Measurements from ENCODE around the gene CREG2. TPM values are rescaled to one million over a fixed set of nuclear protein-coding genes. Genes with fewer than 3 reads are reported as not detected.

Gene CREG2
- total and polyA plus RNA-seq, 8 donors = 0.05 to 0.19 (median 0.12) TPM; not detected in 5

DNA sequence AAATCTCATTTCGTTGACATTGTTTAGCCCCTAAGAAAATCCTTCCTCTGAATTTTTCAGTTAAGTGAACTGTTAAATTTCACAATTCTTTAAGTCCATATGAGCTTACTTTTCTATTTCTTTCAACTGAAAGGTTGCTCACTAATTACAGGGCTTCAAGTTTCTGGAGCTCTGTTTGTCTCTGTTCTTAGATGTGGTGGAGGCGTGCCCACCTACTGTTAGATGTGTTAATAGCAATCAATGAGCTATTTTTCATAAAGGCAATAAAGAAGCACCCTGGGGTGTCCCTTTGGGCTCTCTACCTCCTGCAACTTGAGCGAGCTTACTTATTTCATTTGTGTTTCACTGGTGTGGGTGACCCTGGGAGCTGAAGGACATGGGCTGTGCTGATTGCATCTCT, 25.0 kb downstream of the CREG2 start:
- H3K4me3 ChIP-seq = no peak overlapping the region
- no peaks in the 10 kb centered on the region for H3K9me3 ChIP-seq
- FAIRE-seq = no peak
- TF ChIP-seq, protein P1, sequence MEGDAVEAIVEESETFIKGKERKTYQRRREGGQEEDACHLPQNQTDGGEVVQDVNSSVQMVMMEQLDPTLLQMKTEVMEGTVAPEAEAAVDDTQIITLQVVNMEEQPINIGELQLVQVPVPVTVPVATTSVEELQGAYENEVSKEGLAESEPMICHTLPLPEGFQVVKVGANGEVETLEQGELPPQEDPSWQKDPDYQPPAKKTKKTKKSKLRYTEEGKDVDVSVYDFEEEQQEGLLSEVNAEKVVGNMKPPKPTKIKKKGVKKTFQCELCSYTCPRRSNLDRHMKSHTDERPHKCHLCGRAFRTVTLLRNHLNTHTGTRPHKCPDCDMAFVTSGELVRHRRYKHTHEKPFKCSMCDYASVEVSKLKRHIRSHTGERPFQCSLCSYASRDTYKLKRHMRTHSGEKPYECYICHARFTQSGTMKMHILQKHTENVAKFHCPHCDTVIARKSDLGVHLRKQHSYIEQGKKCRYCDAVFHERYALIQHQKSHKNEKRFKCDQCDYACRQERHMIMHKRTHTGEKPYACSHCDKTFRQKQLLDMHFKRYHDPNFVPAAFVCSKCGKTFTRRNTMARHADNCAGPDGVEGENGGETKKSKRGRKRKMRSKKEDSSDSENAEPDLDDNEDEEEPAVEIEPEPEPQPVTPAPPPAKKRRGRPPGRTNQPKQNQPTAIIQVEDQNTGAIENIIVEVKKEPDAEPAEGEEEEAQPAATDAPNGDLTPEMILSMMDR (IDR thresholded peaks at IDR 0.05) = no peak
- H3K36me3 ChIP-seq = no peaks in the 10 kb centered on the region
- intact Hi-C loops (cut with DNase I) = no loop called here
- ATAC-seq = no peak
- no peak for DNase-seq
- H3K27ac ChIP-seq = no peak overlapping the region
- 75 to 82% methylated on average over 3 of the region's 3 CpGs for WGBS, 2 donors
- no peaks in the 10 kb centered on the region for H3K27me3 ChIP-seq
- H3K4me1 ChIP-seq = no peaks in the 10 kb centered on the region

DNA sequence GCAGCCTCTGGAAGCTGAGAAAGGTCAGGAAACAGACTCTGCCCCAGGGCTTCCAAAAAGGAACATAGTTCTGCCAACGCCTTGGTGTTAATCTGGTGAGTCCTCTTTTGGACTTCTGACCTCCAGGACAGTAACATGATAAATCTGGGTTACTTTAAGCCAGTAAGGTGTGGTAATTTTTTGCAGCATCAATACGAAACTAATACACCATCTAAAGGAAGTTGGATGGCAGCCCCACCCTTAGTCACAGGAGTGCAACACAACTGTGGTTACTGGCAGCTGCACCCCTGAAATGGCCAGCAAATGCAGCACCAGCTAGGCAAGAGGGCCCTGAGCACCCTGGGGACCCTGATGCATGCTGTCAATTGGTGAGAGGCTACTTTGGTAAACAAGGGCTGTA, 25.8 kb downstream of the CREG2 start:
- DNase-seq = no peak
- H3K4me1 ChIP-seq = no peaks in the 10 kb centered on the region
- intact Hi-C loops (cut with DNase I) = no loop called here
- ATAC-seq = no peak
- no peak overlapping the region for H3K27ac ChIP-seq
- H3K4me3 ChIP-seq = no peak overlapping the region
- no peaks in the 10 kb centered on the region for H3K27me3 ChIP-seq
- H3K36me3 ChIP-seq = no peaks in the 10 kb centered on the region
- no peaks in the 10 kb centered on the region for H3K9me3 ChIP-seq
- TF ChIP-seq, protein P1 (IDR thresholded peaks at IDR 0.05) = no peak
- WGBS, 2 donors = 59 to 63% methylated on average over 2 of the region's 2 CpGs
- no peak for FAIRE-seq

DNA sequence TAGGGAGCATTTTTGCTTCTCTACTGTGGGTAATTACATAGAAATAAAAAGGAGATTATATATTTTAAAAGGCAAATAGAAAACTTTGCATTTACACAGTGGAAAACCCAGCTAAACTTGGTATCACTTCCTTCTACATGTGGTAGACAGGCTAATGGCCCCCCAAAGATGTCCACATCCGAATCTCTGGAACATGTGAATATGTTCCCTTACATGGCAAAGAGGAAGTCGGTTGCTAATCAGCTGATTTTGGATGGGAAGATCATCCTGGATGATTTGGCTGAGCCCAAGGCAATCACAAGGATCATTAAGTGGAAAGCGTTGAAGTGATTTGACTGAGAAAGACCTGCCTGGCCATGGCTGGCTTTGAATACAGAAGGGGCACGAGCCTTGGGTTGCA, 26.2 kb downstream of the CREG2 start:
- 62 to 73% methylated on average over 4 of the region's 4 CpGs for WGBS, 2 donors
- H3K27ac ChIP-seq = no peak overlapping the region
- no peak for ATAC-seq
- H3K4me3 ChIP-seq = no peak overlapping the region
- no peaks in the 10 kb centered on the region for H3K9me3 ChIP-seq
- TF ChIP-seq, protein P1 (IDR thresholded peaks at IDR 0.05) = no peak
- H3K4me1 ChIP-seq = no peaks in the 10 kb centered on the region
- intact Hi-C loops (cut with DNase I) = no loop called here
- H3K36me3 ChIP-seq = no peaks in the 10 kb centered on the region
- no peaks in the 10 kb centered on the region for H3K27me3 ChIP-seq
- DNase-seq = no peak
- no peak for FAIRE-seq

DNA sequence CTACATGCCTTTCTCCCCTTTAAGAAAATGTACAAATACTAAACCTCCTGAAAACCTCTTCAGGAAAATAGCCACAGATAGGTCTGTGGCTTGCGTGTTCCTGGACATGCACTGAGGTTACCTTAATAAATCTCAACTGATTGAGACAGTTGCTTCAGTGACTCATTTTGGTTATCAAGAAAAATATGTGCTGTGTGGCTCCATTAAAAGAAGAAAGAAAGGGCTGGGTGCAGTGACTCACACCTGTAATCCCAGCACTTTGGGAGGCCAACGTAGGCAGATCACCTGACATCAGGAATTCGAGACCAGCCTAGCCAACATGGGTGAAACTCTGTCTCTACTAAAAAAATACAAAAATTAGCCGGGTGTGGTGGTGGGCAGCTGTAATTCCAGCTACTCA, 27.1 kb downstream of the CREG2 start:
- TF ChIP-seq, protein P1 (IDR thresholded peaks at IDR 0.05) = no peak
- H3K4me1 ChIP-seq = no peaks in the 10 kb centered on the region
- H3K27me3 ChIP-seq = no peaks in the 10 kb centered on the region
- intact Hi-C loops (cut with DNase I) = no loop called here
- no peak for DNase-seq
- H3K9me3 ChIP-seq = no peaks in the 10 kb centered on the region
- FAIRE-seq = no peak
- ATAC-seq = no peak
- no peak overlapping the region for H3K27ac ChIP-seq
- WGBS, 2 donors = 58 to 68% methylated on average over 4 of the region's 4 CpGs
- no peaks in the 10 kb centered on the region for H3K36me3 ChIP-seq
- no peak overlapping the region for H3K4me3 ChIP-seq

DNA sequence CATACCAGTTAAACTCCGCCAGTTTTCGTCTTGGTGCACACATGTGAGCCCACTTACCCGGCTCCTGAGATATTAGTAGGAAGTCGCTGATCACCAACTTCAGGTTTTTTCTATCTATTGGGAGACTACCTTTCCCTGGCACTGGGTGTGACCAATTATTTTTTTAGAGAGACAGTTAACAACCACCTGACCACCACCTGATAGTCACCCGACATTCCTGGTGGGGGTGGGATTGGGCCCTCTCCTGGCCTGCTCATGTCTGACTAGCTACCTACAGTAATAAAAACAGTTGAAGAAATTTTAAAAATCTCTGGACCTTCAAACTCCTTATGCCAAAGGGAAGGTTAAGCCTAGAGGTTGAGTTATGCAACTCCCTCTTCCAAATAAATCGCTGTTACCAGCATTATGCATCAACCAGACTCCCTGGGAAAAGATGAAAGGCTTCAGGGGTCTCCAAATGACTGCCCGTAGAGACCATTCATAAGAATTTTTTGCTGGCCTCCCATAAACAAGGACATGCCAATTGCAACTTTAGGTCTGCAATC, 27.8 kb downstream of the CREG2 start:
- H3K36me3 ChIP-seq = no peaks in the 10 kb centered on the region
- WGBS, 2 donors = 85 to 91% methylated on average over 7 of the region's 7 CpGs
- H3K4me3 ChIP-seq = no peak overlapping the region
- intact Hi-C loops (cut with DNase I) = no loop called here
- no peak for DNase-seq
- no peaks in the 10 kb centered on the region for H3K4me1 ChIP-seq
- no peak overlapping the region for H3K27ac ChIP-seq
- FAIRE-seq = no peak
- no peak for ATAC-seq
- TF ChIP-seq, protein P1 (IDR thresholded peaks at IDR 0.05) = no peak
- no peaks in the 10 kb centered on the region for H3K27me3 ChIP-seq
- H3K9me3 ChIP-seq = no peaks in the 10 kb centered on the region
